ENCODE measurements around the gene NAXE.
"Not testable (repeated sequence)": the region's sequence is repeated elsewhere in the genome, so short reads cannot be mapped to it uniquely, and the experiment has no call there.

The NAXE gene

DNA sequence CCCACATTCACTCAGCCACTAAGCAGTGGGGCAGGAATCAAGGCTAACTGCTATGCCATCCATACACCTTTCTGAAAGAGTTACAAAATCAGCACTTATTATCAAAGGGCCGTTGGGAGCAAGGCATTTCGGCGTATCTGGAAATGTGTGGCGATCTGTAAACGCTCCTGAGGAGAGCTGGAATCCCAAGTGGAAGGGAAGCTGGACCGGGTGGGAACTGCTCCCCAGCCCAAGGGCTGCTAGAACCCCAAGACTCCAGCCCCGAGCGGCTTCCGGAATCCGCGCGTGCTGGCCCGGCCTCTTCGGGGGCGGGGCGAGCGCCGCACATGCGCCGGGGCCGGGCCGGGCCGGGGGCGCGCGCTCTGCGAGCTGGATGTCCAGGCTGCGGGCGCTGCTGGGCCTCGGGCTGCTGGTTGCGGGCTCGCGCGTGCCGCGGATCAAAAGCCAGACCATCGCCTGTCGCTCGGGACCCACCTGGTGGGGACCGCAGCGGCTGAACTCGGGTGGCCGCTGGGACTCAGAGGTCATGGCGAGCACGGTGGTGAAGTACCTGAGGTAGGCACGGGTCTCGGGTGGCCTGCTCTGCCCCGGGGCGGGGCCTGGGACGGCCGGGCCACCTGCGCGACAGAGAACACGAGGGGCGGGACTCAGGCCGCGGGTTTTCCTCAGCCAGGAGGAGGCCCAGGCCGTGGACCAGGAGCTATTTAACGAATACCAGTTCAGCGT, at the start of gene NAXE:
TSS of gene NAXE (plus strand) at position 345 of the 726 bp plus-strand sequence. CDS start at position 374, 29 bp downstream.
- DNase-seq, result peak; percentile 80

DNA sequence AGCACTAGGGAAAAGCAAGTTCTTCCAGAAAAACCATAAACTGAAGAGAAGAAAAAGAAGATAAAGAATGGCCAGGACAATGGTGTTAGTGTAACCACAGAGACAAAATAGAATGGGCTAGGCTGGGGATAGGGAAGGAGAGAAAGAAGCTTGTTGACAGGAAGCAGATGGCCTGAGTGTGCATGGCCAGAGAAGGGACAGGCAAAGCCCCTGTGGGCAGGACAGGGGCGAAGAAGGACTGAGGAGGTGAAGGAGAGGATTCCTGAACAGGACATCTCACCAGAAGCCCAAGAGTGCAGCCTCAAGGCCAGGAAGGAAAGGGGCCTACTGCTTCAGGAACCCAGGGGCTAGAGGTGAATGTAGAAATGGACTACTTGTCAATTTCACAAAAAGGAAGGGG, 48.5 kb upstream of the NAXE start:
- no peak for DNase-seq

DNA sequence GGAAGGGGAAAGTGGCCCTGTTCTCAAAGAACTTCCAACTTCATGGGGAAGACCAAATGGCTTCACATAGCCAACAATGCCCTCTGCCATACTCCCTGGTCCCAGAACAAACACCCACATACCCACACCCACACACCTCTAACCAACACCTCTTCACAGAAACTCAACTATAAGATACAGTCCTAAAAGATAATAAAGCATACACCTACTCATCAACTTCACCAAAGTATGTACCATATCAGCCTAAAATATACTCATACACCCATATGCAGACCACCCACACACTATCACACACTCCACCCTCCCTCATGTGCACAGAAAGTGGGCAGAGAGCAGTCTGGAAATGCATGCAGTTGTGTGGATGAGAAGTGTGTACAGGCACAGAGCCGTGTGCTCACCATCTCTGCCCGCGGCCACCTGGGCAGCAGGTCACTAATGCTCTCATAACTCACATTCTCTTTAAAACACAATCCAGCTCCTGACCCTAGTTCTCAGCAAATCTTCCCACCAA, 46.9 kb upstream of the NAXE start:
- no peak for DNase-seq

DNA sequence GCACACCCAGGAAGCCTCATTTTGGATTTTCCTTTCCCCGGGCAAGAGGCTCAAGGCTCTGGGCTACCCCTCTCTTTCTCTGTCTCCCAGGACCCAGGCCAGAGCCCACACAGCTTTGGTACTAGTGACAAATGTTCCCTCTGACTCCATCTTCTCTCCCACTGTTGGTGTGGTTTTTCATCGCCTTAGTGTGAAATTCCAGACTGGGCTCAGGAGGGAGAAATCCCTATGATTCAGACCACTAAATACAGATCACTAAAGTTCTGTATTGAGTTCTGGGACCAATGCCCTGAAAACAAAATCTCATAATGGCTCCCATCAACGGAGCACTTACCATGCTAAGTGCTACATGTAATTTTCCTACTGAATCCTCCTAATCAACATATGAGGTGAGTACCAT, 45.3 kb upstream of the NAXE start:
- DNase-seq, result no peak

DNA sequence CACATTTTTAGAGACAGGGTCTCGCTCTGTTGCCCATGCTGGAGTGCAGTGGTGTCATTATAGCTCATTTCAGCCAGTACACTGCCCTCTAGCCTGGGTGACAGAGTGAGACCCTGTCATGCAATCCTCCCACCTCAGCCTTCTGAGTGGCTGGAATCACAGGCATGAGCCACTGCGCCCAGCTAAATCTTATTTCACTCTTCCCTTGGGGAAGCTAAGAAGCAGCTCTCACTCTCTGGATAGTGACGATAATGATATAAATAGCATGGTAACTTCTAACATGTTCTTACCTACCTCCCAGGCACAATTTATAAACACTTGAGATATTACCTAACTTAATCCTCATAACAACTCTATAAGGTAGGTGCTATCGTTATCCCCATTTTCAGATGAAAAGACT, 44.1 kb upstream of the NAXE start:
- no peak for DNase-seq

DNA sequence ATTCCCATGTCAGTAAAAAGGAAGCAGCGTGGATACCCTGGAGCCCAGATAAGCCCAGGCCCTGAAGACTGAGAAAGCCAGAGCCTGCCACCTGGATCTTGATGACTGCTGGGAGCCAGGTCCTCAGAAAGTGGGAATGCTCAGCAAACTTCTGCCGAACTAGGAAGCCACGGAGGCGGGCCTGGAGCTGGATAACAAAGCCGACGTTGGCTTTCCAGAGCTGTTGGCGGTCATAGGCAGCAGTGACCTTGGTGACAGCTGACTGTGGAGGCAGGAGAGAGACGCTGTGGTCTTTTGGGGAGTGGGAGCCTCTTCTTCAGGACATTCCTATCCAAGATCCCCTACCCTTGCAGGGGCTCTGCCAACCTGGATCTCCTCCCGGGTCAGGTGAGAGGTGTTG, 43.6 kb upstream of the NAXE start:
- DNase-seq, result no peak

DNA sequence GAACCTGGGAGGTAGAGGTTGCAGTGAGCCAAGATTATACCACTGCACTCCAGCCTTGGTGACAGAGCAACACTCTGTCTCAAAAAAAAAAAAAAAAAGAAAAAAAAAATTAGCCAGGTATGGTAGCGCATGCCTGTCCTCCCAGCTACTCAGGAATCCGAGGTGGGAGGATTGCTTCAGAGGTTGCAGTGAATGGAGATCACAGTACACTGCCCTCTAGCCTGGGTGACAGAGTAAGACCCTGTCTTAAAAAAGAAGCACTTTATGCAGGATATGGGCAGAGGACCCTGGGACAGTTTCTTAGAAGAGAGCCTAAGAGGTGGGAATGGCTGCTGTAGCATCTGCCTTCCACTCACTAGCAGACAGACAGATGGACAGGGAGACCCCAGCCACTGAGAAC, 42.2 kb upstream of the NAXE start:
- DNase-seq, result no peak

DNA sequence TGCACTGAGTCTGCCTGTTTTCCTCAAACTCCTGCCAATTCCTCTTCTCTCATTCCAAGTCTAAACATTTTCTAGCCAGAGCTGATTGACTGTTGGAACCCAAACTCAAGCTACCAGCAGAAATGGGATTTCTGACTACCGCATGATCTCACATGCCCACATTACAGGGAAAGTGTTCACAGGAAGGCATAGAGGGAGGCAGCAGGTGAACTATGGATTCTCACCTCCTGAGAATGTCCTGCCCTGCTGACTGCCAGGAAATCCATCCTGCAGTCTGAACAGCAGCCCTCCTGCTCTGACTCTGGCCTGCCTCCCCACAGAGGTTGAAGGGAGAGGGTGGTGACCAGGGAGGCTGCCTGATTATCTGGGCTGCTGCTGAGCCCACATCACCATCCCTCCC, 41.7 kb upstream of the NAXE start:
- no peak for DNase-seq

DNA sequence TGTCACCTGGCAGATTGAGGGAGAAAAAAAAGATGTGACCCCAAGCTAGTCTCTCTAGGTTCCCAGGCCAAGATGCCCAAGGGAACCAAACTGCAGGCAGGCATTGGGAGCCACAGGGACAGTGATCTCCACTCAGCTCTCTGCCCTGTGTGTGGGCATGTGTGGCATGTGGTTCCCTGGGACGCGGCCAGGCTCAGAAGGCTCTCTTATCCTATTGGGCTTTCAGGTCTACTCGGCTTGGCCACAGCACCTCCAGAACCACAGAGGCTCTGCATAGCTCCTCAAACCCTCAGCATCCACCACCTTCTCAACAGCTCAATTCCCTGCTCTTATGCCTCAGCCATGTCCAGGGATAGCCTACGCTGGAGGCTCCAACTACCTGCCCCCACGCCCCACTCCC, 41.2 kb upstream of the NAXE start:
- no peak for DNase-seq

DNA sequence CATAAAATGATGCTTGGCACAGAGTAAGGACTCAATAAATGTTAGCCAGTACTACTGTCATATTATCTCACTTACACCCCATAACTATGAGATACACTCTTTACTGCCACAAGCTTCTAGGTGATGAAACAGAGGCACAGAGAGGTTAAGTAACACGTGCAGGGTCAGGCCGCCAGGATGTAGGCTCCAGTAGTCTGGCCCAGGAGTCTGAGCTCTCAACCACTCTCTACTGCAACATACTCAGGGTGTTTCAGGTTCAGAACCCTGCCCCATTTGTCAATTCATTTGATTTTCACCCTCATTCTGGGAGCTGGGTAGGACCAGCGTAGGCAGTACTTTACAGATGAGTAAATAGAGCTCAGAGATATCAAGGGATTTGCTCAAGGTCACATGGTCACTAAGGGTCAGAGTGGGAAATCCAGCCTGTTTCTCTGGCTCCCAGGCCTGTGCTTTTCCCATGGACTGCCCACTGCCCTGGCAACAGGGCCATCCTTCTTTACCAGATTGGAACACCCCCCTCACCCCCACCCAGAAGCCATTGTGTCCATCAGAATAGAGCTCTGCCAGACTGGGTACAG, 40.4 kb upstream of the NAXE start:
- DNase-seq, result no peak

DNA sequence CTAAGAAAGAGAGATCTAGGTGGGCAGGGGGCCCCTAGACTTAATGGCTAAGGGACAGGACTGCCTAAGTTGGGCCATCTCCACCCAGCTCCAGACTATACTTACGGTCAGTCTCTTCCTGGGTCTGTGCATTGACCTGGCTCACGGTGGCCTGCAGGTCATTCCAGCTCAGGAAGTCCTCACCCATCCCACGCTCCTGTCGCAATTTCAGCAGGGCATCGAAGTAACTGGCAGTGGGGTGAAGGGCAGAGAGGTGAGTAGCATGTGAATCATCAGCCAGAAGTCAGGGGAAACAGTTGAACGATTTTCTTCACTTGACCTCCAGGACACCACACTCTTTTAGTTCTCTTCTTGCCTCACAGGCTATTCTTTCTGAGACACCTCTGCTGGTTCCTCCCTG, 39.7 kb upstream of the NAXE start:
- DNase-seq, result no peak

DNA sequence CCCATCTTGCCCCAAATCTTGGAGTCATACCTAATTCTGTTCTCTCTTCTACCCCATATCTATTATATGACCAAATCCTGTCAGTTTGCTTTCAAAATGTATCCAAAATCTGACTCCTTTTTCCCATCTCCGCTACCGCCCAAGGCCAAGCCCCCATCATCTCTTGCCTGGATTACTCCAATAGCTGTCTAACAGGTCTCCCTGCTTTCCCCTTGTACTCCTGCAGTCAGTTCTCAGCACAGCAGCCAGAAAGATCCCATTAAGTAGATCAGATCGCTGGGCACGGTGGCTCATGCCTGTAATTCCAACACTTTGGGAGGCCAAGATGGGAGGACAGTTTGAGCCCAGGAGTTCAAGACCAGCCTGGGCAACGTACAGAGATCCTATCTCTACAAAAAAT, 39.1 kb upstream of the NAXE start:
- DNase-seq, result no peak

DNA sequence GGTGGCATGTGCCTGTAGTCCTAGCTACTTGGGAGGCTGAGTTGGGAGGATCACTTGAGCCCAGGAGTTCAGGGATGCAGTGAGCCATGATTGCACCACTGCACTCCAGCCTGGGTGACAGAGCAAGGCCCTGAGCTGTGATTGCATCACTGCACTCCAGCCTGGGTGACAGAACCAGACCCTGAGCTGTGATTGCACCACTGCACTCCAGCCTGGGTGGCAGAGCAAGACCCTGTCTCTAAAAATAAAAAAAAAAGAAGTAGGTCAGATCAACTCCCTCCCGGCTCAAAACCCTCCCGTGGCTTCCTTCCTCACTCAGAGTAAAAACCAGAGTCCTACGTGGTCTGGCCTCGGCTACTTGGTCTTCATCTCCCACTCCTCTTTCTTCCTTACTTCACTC, 38.6 kb upstream of the NAXE start:
- not testable (repeated sequence) for DNase-seq

DNA sequence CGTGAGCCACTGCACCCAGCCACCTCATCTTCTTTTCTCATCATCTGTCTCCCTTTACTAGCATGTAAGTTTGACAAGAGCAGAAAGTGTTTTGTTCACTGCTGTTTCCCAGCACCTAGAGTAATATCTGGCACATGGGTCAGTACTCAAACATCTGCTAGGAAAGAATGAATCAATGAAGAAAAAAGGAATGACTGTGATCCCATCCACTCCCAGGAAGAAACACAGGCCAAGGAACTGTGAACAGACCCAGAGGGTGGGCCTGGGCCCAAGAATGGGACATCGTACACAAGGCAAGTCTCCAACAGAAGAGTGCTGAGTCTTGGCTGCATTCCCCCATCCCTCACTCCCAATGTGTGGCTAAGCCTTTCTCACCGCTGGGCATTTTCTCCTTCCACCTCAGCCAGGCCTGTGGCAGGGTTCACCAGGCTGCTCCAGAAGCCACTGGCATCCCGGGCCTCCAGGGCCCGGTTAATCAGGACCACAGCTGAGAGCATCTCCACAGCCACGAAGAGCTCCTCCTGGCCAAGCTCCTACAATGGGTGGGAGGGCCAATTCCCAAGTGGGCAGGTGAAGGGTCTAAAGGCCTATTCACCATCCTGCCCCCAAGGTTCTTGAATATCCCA, 37.6 kb upstream of the NAXE start:
- no peak for DNase-seq

DNA sequence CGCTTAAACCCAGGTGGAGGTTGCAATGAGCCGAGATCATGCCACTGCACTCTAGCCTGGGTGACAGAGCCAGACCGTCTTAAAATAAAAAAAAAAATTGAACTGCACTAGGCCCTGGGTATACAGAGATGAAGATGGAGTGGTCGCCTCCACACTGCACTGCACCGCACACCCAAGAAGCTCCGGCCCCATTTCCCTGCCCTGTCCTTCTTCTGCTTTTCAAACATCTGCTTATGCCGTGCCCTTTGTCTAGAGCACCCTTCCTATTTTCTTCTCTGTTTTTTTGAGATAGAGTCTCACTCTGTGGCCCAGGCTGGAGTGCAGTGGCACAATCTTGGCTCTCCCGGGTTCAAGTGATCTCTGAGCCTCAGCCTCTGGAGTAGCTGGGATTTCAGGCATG, 36.6 kb upstream of the NAXE start:
- DNase-seq, result no peak

DNA sequence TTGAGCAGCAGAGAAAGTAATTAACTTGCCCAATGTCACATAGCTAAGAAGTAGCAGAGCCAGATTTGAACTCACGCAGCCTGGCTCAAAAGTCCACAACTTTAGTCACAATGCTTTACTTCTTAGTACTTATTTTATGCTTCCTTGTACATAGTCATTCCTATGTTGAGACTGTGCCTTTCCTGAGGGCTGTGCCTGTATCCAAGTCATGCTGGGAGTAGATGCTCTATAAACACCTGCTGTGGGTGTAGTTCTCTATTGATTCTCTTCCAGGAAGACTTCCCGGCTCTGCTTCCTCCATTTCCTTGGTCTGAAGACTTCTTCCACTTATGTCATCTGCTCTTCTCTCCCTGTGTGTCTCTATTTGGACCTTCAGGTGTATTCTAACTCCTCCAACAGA, 35.9 kb upstream of the NAXE start:
- no peak for DNase-seq

DNA sequence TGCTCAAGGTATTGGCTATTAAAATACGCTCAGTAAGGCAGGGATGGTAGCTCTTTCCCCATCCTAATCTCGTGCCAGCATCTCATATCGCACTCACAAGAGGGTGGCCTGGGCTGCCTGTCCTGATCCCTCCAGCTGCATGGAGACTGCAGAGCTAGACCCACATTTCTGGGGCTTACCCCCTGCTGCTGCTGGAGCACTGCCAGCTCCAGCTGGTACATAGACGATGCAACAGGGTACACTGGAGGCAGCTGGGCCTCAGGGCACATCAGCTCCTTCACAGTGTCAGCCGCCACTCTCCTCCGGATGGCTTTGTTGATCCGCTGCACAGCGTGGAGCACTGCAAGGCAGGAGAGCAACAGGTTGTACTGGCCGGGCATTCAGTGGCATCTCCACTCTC, 35.2 kb upstream of the NAXE start:
- no peak for DNase-seq

DNA sequence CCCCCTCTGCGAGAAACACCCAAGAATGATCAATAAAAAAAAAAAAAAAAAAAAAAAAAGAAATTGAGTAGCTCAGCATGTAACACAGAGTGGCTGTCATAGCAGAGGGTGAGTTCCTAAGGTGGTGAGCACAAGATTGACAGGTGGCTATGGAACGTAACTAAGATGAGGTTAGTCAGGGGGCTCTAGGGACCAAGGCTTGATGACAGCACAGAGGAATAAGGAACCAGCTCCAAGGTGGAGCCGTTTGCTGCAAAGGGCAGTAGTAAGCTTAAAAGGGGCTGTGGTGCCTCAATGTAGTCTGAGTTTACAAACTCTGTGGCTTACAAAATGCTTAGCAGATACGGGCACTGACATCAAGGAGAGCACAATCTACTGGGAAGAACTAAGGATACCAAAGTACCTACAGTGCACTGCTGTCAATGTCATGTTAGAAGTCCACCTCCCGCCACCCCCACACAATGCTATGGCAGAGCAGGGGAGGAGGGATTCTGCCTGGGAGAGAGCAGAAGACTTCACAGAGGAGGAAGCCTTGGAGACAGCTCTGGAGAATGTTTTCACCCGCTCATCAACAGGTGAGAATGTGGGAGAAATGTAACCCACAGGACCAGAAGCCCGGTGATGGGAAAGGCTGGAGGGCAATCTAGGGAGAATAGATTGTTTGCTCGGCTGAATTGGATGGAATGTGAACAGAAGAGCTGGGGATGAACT, 32.3 kb upstream of the NAXE start:
- no peak for DNase-seq

DNA sequence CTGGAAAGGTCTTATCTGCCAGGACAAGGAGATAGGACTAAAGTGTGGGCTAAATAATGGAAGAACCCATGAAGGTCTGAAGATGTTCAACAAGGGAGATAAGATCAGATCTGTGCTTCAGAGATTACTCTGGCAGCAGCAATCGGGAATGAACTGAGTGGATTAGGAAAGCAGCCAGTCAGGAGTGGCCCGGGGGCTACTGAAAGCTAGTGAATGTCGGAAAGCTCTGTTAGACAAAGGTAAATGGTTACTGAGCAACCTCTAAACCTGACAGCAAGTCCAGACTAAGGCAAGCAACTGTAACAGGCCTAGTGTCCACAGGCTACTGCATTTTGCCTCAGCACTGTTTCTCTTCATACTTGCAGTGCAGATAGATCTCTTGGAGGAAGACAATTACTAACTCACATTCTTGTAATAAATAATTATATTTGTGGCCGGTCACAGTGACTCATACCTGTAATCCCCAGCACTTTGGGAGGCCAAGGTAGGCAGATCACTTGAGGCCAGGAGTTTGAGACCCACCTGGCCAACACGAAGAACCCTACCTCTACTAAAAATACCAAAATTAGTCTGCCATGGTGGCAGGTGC, 31.7 kb upstream of the NAXE start:
- no peak for DNase-seq

DNA sequence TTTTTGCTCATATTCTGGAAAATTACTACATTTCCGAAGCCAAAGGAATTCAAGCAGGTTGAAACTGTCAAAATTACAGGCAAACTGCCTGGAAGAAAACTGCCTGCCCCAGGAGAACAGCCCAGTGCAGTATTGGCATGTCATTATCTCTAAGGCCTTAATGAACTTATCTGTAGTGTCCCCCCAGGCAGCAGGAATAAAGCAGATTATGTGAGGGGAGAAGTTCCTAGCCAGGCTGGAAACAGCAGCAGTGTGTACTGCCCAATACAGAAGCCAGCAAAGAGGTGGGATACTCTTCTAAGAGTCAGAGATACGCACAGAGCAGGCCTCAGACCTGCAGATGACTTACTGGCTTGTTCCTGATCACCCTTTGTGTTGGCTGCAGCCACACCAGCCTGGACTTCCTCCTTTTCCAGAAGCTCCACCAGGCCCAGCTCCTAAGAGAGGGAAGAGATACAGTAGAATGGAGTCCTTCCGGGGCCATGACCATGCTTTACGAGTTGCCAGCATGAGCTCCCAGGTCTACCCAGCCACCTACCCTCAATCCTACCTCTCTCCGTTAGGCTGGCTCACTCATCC, 30.9 kb upstream of the NAXE start:
- no peak for DNase-seq

DNA sequence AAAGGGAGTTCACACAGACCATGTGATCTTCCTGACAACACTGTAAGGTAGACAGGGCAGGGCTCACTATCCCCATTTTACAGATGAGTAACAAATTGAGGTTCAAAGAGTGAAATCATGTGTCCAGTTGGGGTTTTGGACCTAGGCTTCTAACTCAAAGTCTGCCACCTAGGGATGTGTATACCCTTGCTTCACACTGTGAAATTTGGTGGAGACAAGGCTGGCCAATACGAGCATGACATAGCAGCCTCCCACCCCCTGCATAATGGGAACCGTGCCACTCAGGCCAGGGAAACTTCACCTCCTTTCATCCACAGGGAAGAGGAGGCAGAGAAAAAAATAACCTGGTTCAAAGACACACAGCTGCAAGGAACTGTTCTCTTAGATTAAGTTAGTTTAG, 26.1 kb upstream of the NAXE start:
- DNase-seq, result no peak

DNA sequence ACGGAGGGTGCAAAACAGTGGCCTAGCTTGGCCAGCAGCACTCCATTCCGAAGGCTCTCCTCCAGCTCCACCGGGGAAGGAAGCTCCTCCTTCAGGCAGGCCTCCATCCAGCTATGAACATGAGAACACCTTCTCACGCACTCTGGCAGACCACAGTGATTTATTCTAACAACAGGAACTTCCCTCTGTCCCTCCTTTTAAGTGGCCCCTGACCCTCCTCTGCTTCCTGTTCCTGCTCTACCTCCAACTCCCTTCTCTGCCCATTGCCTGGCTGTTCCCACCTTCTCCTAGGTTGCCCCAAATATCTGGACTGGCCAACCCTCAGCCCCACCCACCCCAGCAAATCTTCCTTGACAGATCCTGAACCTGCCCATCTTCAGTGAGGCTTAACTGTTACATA, 25.1 kb upstream of the NAXE start:
- no peak for DNase-seq

DNA sequence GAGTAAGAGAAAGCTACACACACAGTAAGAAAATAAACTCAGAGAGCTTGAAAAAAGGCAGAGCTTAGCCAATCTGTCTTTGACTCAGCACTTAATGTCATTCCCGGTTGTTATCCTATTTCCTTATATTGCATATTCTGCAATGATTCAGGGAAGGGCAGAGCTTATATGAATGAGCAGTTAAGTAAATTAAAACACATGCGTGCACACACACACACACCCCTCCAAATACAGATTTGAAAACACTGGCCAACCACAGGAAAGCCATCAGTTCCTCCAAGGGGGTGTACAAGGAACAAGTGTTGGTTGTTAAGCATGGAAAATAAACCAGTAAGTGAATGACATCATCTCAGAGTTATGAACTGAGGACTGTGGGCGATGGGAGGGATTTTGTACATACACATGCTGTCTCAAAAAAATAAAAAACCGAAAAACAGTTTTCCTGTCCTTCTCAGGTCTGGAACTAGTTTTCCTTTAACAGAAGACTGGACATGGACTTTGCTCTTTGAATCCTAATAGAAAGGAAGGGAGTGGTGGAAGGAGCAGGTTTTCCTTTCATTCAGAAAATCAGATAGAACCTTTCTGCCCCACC, 20.2 kb upstream of the NAXE start:
- DNase-seq, result no peak
